ENCODE data around the gene BMP8A.

BMP8A gene

DNA sequence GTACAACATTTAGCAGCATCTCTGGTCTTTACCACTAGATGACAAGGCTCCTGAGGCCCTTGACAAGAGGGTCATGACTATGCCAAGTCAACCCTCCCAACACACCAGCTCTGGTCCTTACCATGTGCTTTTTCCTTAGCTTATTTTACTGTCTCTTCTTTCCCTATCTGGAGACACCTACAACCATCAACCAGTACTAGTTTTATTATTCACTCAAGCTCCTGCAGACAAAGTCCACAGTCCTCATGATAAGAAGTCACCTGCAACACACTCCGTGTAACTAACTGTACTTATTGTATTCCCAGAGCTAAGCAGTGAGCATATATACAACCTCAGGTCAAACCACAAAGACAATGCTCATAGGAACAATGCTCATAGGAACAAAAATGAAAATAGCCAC is 69.8 kb downstream of the BMP8A start:
- no peak overlapping the region for H3K27ac ChIP-seq (ENCODE audit: low read length)
- peaks cover 18% of the 10 kb centered on the region for H3K4me1 ChIP-seq (ENCODE audit: low read length)
- H3K9ac ChIP-seq (ENCODE audit: low read length), result no peak overlapping the region
- TF ChIP-seq, protein P1, sequence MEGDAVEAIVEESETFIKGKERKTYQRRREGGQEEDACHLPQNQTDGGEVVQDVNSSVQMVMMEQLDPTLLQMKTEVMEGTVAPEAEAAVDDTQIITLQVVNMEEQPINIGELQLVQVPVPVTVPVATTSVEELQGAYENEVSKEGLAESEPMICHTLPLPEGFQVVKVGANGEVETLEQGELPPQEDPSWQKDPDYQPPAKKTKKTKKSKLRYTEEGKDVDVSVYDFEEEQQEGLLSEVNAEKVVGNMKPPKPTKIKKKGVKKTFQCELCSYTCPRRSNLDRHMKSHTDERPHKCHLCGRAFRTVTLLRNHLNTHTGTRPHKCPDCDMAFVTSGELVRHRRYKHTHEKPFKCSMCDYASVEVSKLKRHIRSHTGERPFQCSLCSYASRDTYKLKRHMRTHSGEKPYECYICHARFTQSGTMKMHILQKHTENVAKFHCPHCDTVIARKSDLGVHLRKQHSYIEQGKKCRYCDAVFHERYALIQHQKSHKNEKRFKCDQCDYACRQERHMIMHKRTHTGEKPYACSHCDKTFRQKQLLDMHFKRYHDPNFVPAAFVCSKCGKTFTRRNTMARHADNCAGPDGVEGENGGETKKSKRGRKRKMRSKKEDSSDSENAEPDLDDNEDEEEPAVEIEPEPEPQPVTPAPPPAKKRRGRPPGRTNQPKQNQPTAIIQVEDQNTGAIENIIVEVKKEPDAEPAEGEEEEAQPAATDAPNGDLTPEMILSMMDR (IDR thresholded peaks at IDR 0.05; ENCODE audit: low read length), result no peak
- TF ChIP-seq EZH2phosphoT487 (IDR thresholded peaks at IDR 0.05; ENCODE audit: low read length), result no peak
- no peak for TF ChIP-seq EZH2 (optimal IDR thresholded peaks at IDR 0.05; ENCODE audit: low read depth, low read length)
- H4K20me1 ChIP-seq (ENCODE audit: insufficient read depth, low read length), result peaks cover 53% of the 10 kb centered on the region
- H3F3A ChIP-seq (ENCODE audit: insufficient read depth, low read length), result peaks cover 78% of the 10 kb centered on the region
- no peak overlapping the region for H3K4me3 ChIP-seq (ENCODE audit: low read length)
- peaks cover 73% of the 10 kb centered on the region for H3K79me2 ChIP-seq (ENCODE audit: low read length)
- no peaks in the 10 kb centered on the region for H3K9me3 ChIP-seq (replicated peaks; ENCODE audit: insufficient read depth, low read length)
- peaks cover 54% of the 10 kb centered on the region for H3K36me3 ChIP-seq (replicated peaks; ENCODE audit: insufficient read depth, low read length)
- H3K9me2 ChIP-seq (replicated peaks; ENCODE audit: insufficient read depth, low read length), result no peaks in the 10 kb centered on the region
- H2AFZ ChIP-seq (ENCODE audit: low read length), result no peak overlapping the region
- no peak for DNase-seq
- no peaks in the 10 kb centered on the region for H3K27me3 ChIP-seq (replicated peaks; ENCODE audit: insufficient read depth, low read length)
- H3K4me2 ChIP-seq (ENCODE audit: low read depth, low read length), result no peak overlapping the region

DNA sequence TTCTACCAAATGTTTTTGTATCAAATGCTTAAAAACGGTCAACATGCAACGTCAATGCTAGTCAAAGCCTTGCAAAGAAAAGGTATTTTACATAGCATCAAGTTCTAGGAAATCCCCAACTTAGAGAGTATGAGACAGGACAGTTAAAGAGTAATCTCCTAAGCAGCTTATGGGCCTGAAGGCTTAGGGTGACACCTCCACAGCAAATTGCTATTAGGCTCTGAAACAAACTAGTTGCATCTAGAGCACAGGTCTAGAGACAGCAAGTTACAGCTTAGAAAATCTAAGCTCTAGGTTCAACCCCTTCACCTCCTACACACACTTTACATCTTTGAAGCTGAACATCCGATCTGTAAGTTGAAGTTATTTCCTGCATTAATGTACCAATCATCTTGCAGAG is 71.5 kb downstream of the BMP8A start:
- no peak overlapping the region for H3K4me3 ChIP-seq (ENCODE audit: low read length)
- H3F3A ChIP-seq (ENCODE audit: insufficient read depth, low read length), result peaks cover 93% of the 10 kb centered on the region
- peaks cover 53% of the 10 kb centered on the region for H4K20me1 ChIP-seq (ENCODE audit: insufficient read depth, low read length)
- no peak for TF ChIP-seq EZH2phosphoT487 (IDR thresholded peaks at IDR 0.05; ENCODE audit: low read length)
- TF ChIP-seq, protein P1 (IDR thresholded peaks at IDR 0.05; ENCODE audit: low read length), result no peak
- no peak for TF ChIP-seq EZH2 (optimal IDR thresholded peaks at IDR 0.05; ENCODE audit: low read depth, low read length)
- H3K27ac ChIP-seq (ENCODE audit: low read length), result peak overlapping the region; percentile 16; the same call in 1 of the 2 replicates
- DNase-seq, result no peak
- no peak overlapping the region for H2AFZ ChIP-seq (ENCODE audit: low read length)
- peaks cover 33% of the 10 kb centered on the region for H3K4me1 ChIP-seq (ENCODE audit: low read length)
- peaks cover 89% of the 10 kb centered on the region for H3K79me2 ChIP-seq (ENCODE audit: low read length)
- H3K4me2 ChIP-seq (ENCODE audit: low read depth, low read length), result no peak overlapping the region
- no peaks in the 10 kb centered on the region for H3K9me2 ChIP-seq (replicated peaks; ENCODE audit: insufficient read depth, low read length)
- H3K36me3 ChIP-seq (replicated peaks; ENCODE audit: insufficient read depth, low read length), result peaks cover 62% of the 10 kb centered on the region
- no peaks in the 10 kb centered on the region for H3K9me3 ChIP-seq (replicated peaks; ENCODE audit: insufficient read depth, low read length)
- H3K9ac ChIP-seq (ENCODE audit: low read length), result no peak overlapping the region
- no peaks in the 10 kb centered on the region for H3K27me3 ChIP-seq (replicated peaks; ENCODE audit: insufficient read depth, low read length)

DNA sequence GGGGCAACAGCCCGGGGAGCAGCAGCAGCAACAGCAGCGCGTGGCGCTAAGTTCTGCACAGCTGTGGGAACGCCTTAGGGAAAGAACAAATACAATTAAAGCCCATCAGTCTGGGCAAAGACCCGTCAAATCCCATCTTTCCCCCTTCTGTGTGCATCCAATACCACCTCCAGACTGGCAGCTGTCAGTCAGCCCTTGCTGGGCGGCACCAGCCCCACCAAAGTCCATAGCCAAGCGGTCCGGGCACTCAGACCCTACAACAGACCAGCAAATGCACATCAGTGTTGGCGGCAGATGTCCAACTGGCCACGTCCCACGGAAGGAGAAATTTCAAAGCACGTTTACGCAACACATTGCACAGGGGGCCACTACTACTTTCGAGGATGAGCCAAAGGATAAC is 72.2 kb downstream of the BMP8A start:
- no peak for DNase-seq
- Histone ChIP-seq H2AFZ (ENCODE audit: low read length) (no peak overlapping the region), H3K4me1 (ENCODE audit: low read length) (peaks cover 38% of the 10 kb centered on the region), H4K20me1 (ENCODE audit: insufficient read depth, low read length) (peaks cover 58% of the 10 kb centered on the region), H3K4me3 (ENCODE audit: low read length) (no peak overlapping the region), H3K4me2 (ENCODE audit: low read depth, low read length) (no peak overlapping the region), H3K27me3 (replicated peaks; ENCODE audit: insufficient read depth, low read length) (no peaks in the 10 kb centered on the region), H3K9ac (ENCODE audit: low read length) (no peak overlapping the region), H3K9me2 (replicated peaks; ENCODE audit: insufficient read depth, low read length) (no peaks in the 10 kb centered on the region), H3K36me3 (replicated peaks; ENCODE audit: insufficient read depth, low read length) (peaks cover 64% of the 10 kb centered on the region), H3K79me2 (ENCODE audit: low read length) (peaks cover 93% of the 10 kb centered on the region), H3F3A (ENCODE audit: insufficient read depth, low read length) (peaks cover 96% of the 10 kb centered on the region), H3K27ac (ENCODE audit: low read length) (peak overlapping the region; percentile 94; the same call in 1 of the 2 replicates), H3K9me3 (replicated peaks; ENCODE audit: insufficient read depth, low read length) (no peaks in the 10 kb centered on the region)
- TF ChIP-seq, protein P1 (IDR thresholded peaks at IDR 0.05; ENCODE audit: low read length), result no peak
- TF ChIP-seq EZH2 (optimal IDR thresholded peaks at IDR 0.05; ENCODE audit: low read depth, low read length), result no peak
- no peak for TF ChIP-seq EZH2phosphoT487 (IDR thresholded peaks at IDR 0.05; ENCODE audit: low read length)
